HepG2 (cell line): ENCODE data around the gene PSMA2. TPM values are rescaled to one million over a fixed set of nuclear protein-coding genes. Genes with fewer than 3 reads are reported as not detected.

Experiments
- GATAD1 ChIP-seq: IDR thresholded peaks from 2 replicates; pipeline ENCODE4 v1.6.1; 2016; ENCODE audit warnings: missing genetic modification reagents, missing compliant biosample characterization
- HOXD1 ChIP-seq: sonication (generic); formaldehyde crosslinking; IDR thresholded peaks from 2 replicates; pipeline ENCODE4 v1.5.0; 2020; ENCODE audit warnings: missing genetic modification reagents
- LCORL ChIP-seq, 2 experiments: fragments of 450-650 bp in 1 of 2; sonication (generic) in 1 of 2; formaldehyde crosslinking in 1 of 2; IDR thresholded peaks; 2 replicates each; pipeline versions ENCODE4 v1.5.0 to v1.6.1; 2017 to 2020; ENCODE audit warnings: antibody characterized with exemption in 1 of 2, missing genetic modification reagents in 1 of 2
- RBM39 ChIP-seq: fragments of 200-400 bp; formaldehyde crosslinking; IDR thresholded peaks from one replicate; pipeline ENCODE4 v1.6.1; 2018; ENCODE audit warnings: antibody characterized with exemption, mild to moderate bottlenecking, low read depth, low read length; ENCODE audit not compliant: poor library complexity, severe bottlenecking
- SP4 ChIP-seq: sonication (generic); formaldehyde crosslinking; IDR thresholded peaks from 2 replicates; pipeline ENCODE4 v1.8.1; 2023; ENCODE audit warnings: mild to moderate bottlenecking, missing genetic modification reagents
- TCF12 ChIP-seq, 2 experiments: fragments of 450-650 bp in 1 of 2; sonication (generic) in 1 of 2; formaldehyde crosslinking in 1 of 2; IDR thresholded peaks; 2 replicates each; pipeline versions ENCODE4 v1.6.1 to v1.8.0; 2017 to 2022; ENCODE audit warnings: antibody characterized with exemption in 1 of 2, mild to moderate bottlenecking in 1 of 2, missing genetic modification reagents in 1 of 2, moderate library complexity in 1 of 2
- TP53 ChIP-seq: sonication (generic); formaldehyde crosslinking; conservative IDR thresholded peaks from 2 replicates; pipeline ENCODE4 v1.4.0; 2020; ENCODE audit warnings: missing genetic modification reagents
- TRIM24 ChIP-seq: sonication (generic); formaldehyde crosslinking; IDR thresholded peaks from 2 replicates; pipeline ENCODE4 v1.8.0; 2022; ENCODE audit warnings: mild to moderate bottlenecking, missing genetic modification reagents
- ZFP37 ChIP-seq: sonication (generic); formaldehyde crosslinking; IDR thresholded peaks from 2 replicates; pipeline ENCODE4 v1.4.0; 2020; ENCODE audit warnings: missing genetic modification reagents, borderline replicate concordance
- ZMAT3 ChIP-seq: sonication (generic); formaldehyde crosslinking; conservative IDR thresholded peaks from 2 replicates; pipeline ENCODE4 v1.7.0; 2021; ENCODE audit warnings: missing genetic modification reagents
- ZMYM2 ChIP-seq: sonication (generic); formaldehyde crosslinking; IDR thresholded peaks from 2 replicates; pipeline ENCODE4 v1.8.0; 2022; ENCODE audit warnings: mild to moderate bottlenecking, missing genetic modification reagents
- ZNF460 ChIP-seq: sonication (generic); formaldehyde crosslinking; IDR thresholded peaks from 2 replicates; pipeline ENCODE4 v1.5.1; 2020; ENCODE audit warnings: missing genetic modification reagents, mild to moderate bottlenecking, borderline replicate concordance
- ZNF572 ChIP-seq: sonication (generic); formaldehyde crosslinking; IDR thresholded peaks from 2 replicates; pipeline ENCODE4 v1.5.1; 2020; ENCODE audit warnings: mild to moderate bottlenecking, missing genetic modification reagents
- ZNF660 ChIP-seq: sonication (generic); formaldehyde crosslinking; IDR thresholded peaks from 2 replicates; pipeline ENCODE4 v1.5.1; 2020; ENCODE audit warnings: mild to moderate bottlenecking, low read depth, missing genetic modification reagents, borderline replicate concordance
- ZSCAN21 ChIP-seq: sonication (generic); formaldehyde crosslinking; IDR thresholded peaks from 2 replicates; pipeline ENCODE4 v1.8.0; 2022; ENCODE audit warnings: mild to moderate bottlenecking, missing genetic modification reagents, moderate library complexity, borderline replicate concordance
- ZSCAN31 ChIP-seq: sonication (generic); formaldehyde crosslinking; IDR thresholded peaks from 2 replicates; pipeline ENCODE4 v1.5.0; 2020; ENCODE audit warnings: low read depth, mild to moderate bottlenecking, missing genetic modification reagents
- polyA plus RNA-seq, 8 experiments: library from polyadenylated mRNA; depleted of rRNA in 3 of 8; stranded (reverse) in 7 of 8; unstranded in 1 of 8; fragments of >200 nt; fragmentation: Illumina TruSeq in 4 of 8; extraction: Trizol in 4 of 8; gene quantifications; 2 replicates each; pipeline versions ENCODE4 v1.2.1 to v1.2.3, GENCODE V29; 2011 to 2016; ENCODE audit warnings: low read depth in 4 of 8, missing spikeins in 1 of 8, mixed read lengths in 1 of 8; ENCODE audit not compliant: insufficient read depth in 1 of 8
- total RNA-seq, 5 experiments: library from RNA; depleted of rRNA; stranded (reverse); fragments of >200 nt; fragmentation: Illumina TruSeq; extraction: Trizol; gene quantifications; 2 replicates each; pipeline ENCODE4 v1.2.3, GENCODE V29; 2016; ENCODE audit warnings: low read depth in 1 of 5
- TF ChIP-seq, protein P1 (sequence below): sonication (generic); formaldehyde crosslinking; IDR thresholded peaks from 2 replicates; pipeline ENCODE4 v1.4.0; 2020; ENCODE audit warnings: mild to moderate bottlenecking, missing genetic modification reagents
- TF ChIP-seq, protein P2 (sequence below): sonication (generic); formaldehyde crosslinking; IDR thresholded peaks from 2 replicates; pipeline ENCODE4 v1.8.0; 2022; ENCODE audit warnings: missing genetic modification reagents, mild to moderate bottlenecking, moderate library complexity, borderline replicate concordance
- TF ChIP-seq, protein P3 (sequence below): sonication (generic); formaldehyde crosslinking; IDR thresholded peaks from 2 replicates; pipeline ENCODE4 v1.5.0; 2020; ENCODE audit warnings: mild to moderate bottlenecking, missing genetic modification reagents
- TF ChIP-seq, protein P4 (sequence below): IDR thresholded peaks from 2 replicates; pipeline ENCODE4 v1.6.1; 2016; ENCODE audit warnings: missing genetic modification reagents, missing compliant biosample characterization
- TF ChIP-seq, protein P5 (sequence below): sonication (generic); formaldehyde crosslinking; IDR thresholded peaks from 2 replicates; pipeline ENCODE4 v1.8.0; 2023; ENCODE audit warnings: mild to moderate bottlenecking, missing genetic modification reagents

The PSMA2 gene
- total and polyA plus RNA-seq, 2 of the 13 experiments (the other 11 are each of a cell fraction or from before 2014, with no cell fraction given), result 125 to 266 TPM

DNA sequence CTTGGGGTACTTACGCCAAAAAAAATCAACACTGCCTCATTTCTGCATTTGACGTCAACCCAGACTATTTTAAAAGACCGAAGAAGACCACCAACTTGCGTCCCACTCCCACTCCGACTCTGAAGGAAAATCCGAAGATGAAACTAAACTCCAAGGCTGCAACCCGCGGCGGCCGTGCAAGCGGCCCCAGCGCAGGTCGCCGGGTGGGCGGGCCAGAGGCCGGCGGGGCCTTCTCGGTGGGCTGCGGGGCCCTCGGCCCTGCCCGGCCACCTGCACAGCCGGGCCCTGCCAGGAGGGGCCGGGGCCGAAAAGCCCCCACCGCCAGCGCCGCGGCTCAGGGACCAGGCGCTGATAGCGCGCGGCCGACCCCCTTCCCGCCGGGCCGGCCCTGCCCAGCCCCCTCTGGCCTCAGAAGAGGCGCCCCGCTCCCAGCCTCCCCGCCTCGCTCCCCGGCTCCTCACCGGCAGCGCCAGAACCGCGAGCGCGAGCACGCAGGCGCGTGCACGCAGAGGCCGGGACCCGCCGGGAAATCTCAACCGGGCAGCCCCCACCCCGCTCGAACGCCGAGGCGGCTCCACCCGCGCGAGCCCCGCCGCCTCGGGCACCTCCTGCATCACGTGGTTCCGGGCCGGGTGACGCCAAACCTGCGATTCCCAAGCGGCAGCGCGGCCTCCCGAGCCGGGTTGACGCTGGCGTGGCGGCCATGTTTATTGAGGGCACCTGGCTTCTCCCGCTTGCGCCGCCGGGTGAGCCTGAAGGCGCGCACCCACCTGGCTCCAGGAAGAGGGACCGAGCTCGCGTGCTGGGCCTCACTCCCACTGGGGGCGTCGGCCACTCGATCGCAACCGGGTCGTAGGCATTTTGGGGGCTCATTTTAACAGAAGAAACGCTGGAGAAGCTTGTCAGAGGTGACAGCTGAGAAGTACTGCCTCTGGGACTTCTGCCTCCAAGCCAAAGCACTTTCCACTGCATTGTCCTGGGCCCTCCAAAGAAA lies 20.2 kb downstream of the PSMA2 start, which contains the start of gene C7orf25 (continued):
- TF ChIP-seq ZMAT3 (CRISPR knock-in tag), result no peak
- TF ChIP-seq LCORL (IDR thresholded peaks at IDR 0.05), result no peak
- TF ChIP-seq LCORL (CRISPR knock-in tag; IDR thresholded peaks at IDR 0.05), result 0 out of 2 replicates have a peak, but pooled peaks have one; percentile 36
- TF ChIP-seq TCF12 (IDR thresholded peaks at IDR 0.05), result no peak
- no peak for TF ChIP-seq TCF12 (CRISPR knock-in tag; IDR thresholded peaks at IDR 0.05)
- no peak for TF ChIP-seq SP4 (CRISPR knock-in tag)
- no peak; the same call in 1 of the 2 replicates for TF ChIP-seq ZNF460 (CRISPR knock-in tag)
- TF ChIP-seq HOXD1 (CRISPR knock-in tag), result no peak; the same call in 1 of the 2 replicates
- TF ChIP-seq TRIM24 (CRISPR knock-in tag), result no peak
- TF ChIP-seq, protein P1, sequence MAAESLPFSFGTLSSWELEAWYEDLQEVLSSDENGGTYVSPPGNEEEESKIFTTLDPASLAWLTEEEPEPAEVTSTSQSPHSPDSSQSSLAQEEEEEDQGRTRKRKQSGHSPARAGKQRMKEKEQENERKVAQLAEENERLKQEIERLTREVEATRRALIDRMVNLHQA, result no peak
- peak; percentile 71 for TF ChIP-seq GATAD1
- peak; percentile 88; the same call in 1 of the 2 replicates for TF ChIP-seq ZSCAN31
- TF ChIP-seq ZMYM2 (CRISPR knock-in tag), result no peak
- TF ChIP-seq ZNF572 (CRISPR knock-in tag), result no peak
- TF ChIP-seq, protein P2, sequence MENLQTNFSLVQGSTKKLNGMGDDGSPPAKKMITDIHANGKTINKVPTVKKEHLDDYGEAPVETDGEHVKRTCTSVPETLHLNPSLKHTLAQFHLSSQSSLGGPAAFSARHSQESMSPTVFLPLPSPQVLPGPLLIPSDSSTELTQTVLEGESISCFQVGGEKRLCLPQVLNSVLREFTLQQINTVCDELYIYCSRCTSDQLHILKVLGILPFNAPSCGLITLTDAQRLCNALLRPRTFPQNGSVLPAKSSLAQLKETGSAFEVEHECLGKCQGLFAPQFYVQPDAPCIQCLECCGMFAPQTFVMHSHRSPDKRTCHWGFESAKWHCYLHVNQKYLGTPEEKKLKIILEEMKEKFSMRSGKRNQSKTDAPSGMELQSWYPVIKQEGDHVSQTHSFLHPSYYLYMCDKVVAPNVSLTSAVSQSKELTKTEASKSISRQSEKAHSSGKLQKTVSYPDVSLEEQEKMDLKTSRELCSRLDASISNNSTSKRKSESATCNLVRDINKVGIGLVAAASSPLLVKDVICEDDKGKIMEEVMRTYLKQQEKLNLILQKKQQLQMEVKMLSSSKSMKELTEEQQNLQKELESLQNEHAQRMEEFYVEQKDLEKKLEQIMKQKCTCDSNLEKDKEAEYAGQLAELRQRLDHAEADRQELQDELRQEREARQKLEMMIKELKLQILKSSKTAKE (CRISPR knock-in tag), result no peak
- peak; percentile 84 for TF ChIP-seq RBM39
- no peak for TF ChIP-seq ZNF660 (CRISPR knock-in tag)
- TF ChIP-seq, protein P3, sequence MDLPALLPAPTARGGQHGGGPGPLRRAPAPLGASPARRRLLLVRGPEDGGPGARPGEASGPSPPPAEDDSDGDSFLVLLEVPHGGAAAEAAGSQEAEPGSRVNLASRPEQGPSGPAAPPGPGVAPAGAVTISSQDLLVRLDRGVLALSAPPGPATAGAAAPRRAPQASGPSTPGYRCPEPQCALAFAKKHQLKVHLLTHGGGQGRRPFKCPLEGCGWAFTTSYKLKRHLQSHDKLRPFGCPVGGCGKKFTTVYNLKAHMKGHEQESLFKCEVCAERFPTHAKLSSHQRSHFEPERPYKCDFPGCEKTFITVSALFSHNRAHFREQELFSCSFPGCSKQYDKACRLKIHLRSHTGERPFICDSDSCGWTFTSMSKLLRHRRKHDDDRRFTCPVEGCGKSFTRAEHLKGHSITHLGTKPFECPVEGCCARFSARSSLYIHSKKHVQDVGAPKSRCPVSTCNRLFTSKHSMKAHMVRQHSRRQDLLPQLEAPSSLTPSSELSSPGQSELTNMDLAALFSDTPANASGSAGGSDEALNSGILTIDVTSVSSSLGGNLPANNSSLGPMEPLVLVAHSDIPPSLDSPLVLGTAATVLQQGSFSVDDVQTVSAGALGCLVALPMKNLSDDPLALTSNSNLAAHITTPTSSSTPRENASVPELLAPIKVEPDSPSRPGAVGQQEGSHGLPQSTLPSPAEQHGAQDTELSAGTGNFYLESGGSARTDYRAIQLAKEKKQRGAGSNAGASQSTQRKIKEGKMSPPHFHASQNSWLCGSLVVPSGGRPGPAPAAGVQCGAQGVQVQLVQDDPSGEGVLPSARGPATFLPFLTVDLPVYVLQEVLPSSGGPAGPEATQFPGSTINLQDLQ (CRISPR knock-in tag), result no peak
- TF ChIP-seq ZSCAN21 (CRISPR knock-in tag), result peak; percentile 92
- TF ChIP-seq ZFP37 (CRISPR knock-in tag), result no peak
- TF ChIP-seq, protein P4, sequence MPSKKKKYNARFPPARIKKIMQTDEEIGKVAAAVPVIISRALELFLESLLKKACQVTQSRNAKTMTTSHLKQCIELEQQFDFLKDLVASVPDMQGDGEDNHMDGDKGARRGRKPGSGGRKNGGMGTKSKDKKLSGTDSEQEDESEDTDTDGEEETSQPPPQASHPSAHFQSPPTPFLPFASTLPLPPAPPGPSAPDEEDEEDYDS (CRISPR knock-in tag), result peak; percentile 36; the same call in 1 of the 2 replicates
- TF ChIP-seq, protein P5, sequence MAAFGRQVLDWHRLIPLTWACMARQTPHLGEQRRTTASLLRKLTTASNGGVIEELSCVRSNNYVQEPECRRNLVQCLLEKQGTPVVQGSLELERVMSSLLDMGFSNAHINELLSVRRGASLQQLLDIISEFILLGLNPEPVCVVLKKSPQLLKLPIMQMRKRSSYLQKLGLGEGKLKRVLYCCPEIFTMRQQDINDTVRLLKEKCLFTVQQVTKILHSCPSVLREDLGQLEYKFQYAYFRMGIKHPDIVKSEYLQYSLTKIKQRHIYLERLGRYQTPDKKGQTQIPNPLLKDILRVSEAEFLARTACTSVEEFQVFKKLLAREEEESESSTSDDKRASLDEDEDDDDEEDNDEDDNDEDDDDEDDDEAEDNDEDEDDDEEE, result peak; percentile 90
- no peak for TF ChIP-seq TP53 (CRISPR knock-in tag)
